MCF 10A (cell line): ENCODE measurements around the gene SVOP. TPM values are rescaled to one million over a fixed set of nuclear protein-coding genes. Genes with fewer than 3 reads are reported as not detected.

Source experiments
- BruUV-seq: library from RNA; stranded (reverse); fragments of 400-500 nt; replicated peaks from 2 replicates; lab custom pipeline; 2021; lab: Mats Ljungman, UMichigan
- CTCF ChIA-PET: fragments of 300-600 bp; sonication (Branson Sonifier 250); formaldehyde crosslinking; extraction: SDS; loops from one replicate; lab custom pipeline; 2021; ENCODE audit warnings: antibody characterized with exemption, inconsistent platforms; lab: Yijun Ruan, JAX
- POLR2A ChIA-PET: fragments of 300-600, 350-650 bp; sonication (Branson Sonifier 250); formaldehyde crosslinking; extraction: SDS; loops from one replicate; lab custom pipeline; 2020; ENCODE audit warnings: antibody characterized with exemption, inconsistent platforms; lab: Yijun Ruan, JAX
- DNase-seq: peaks from one replicate; pipeline ENCODE4 v3.0.0-alpha.2; 2018; ENCODE audit not compliant: unreplicated experiment
- H3K27ac Mint-ChIP-seq: one replicate; pipeline ENCODE4 v1.8.0; 2022; ENCODE audit warnings: mild to moderate bottlenecking, low read depth, mixed read lengths; ENCODE audit not compliant: unreplicated experiment
- H3K27me3 Mint-ChIP-seq: one replicate; pipeline ENCODE4 v1.8.0; 2022; ENCODE audit warnings: mixed read lengths; ENCODE audit not compliant: insufficient read depth, unreplicated experiment
- H3K36me3 Mint-ChIP-seq: one replicate; pipeline ENCODE4 v1.8.0; 2022; ENCODE audit warnings: mild to moderate bottlenecking, moderate library complexity, mixed read lengths; ENCODE audit not compliant: insufficient read depth, unreplicated experiment
- H3K4me1 Mint-ChIP-seq: one replicate; pipeline ENCODE4 v1.8.0; 2022; ENCODE audit warnings: mixed read lengths; ENCODE audit not compliant: insufficient read depth, unreplicated experiment
- H3K4me3 Mint-ChIP-seq: one replicate; pipeline ENCODE4 v1.8.0; 2022; ENCODE audit warnings: mild to moderate bottlenecking, moderate library complexity, mixed read lengths; ENCODE audit not compliant: unreplicated experiment
- H3K9me3 Mint-ChIP-seq: one replicate; pipeline ENCODE4 v1.8.0; 2022; ENCODE audit warnings: mixed read lengths; ENCODE audit not compliant: unreplicated experiment
- intact Hi-C: fragments of 100-400 bp; cut with micrococcal nuclease; formaldehyde crosslinking; loops from 2 replicates; pipeline ENCODE4 v1.14.1; 2022
- total RNA-seq: library from RNA; stranded (reverse); gene quantifications from 2 replicates; pipeline ENCODE4 v1.2.3, GENCODE V29; 2022
- TF ChIP-seq, protein P1 (sequence below): fragments of 200-600 bp; IDR thresholded peaks from one replicate; pipeline ENCODE4 v1.8.0; 2022; ENCODE audit warnings: antibody characterized with exemption, mild to moderate bottlenecking; ENCODE audit not compliant: unreplicated experiment

The SVOP gene
- total RNA-seq, 1 experiment from 2014 or later = not detected

DNA sequence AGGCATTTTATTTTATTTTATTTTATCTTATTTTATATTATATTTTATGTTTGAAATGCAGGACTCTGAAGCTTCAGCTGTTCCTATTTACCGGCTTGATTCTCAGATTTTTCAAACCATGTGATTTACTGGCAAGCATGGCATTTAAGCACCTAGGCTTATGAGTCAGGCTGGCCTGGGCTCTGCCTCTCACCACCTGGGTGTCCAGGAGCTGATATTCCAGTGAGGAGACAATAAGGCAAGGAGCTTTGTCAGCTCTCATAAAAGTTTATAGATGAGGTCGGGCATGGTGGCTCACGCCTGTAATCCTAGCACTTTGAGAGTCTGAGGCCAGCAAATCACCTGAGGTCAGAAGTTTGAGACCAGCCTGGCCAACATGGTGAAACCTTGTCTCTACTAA, 138.9 kb downstream of the SVOP start:
- ChIA-PET POLR2A (interaction anchor here (0.6 to 1.4 kb wide), 4 partner anchors 10 to 185 kb away, joined by 3 to 6 read pairs (median 4); partner anchors contain the start of gene SSH1), CTCF (interaction anchor here (0.6 to 1.4 kb wide), 9 partner anchors 8 to 1055 kb away, joined by 3 to 5 read pairs (median 3); partner anchors contain the start of gene ALKBH2)
- Mint-ChIP-seq H3K27ac (no peak overlapping the region), H3K4me3 (no peak overlapping the region), H3K36me3 (peaks cover 4% of the 10 kb centered on the region), H3K4me1 (no peaks in the 10 kb centered on the region), H3K9me3 (no peaks in the 10 kb centered on the region), H3K27me3 (no peaks in the 10 kb centered on the region)
- TF ChIP-seq, protein P1, sequence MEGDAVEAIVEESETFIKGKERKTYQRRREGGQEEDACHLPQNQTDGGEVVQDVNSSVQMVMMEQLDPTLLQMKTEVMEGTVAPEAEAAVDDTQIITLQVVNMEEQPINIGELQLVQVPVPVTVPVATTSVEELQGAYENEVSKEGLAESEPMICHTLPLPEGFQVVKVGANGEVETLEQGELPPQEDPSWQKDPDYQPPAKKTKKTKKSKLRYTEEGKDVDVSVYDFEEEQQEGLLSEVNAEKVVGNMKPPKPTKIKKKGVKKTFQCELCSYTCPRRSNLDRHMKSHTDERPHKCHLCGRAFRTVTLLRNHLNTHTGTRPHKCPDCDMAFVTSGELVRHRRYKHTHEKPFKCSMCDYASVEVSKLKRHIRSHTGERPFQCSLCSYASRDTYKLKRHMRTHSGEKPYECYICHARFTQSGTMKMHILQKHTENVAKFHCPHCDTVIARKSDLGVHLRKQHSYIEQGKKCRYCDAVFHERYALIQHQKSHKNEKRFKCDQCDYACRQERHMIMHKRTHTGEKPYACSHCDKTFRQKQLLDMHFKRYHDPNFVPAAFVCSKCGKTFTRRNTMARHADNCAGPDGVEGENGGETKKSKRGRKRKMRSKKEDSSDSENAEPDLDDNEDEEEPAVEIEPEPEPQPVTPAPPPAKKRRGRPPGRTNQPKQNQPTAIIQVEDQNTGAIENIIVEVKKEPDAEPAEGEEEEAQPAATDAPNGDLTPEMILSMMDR = no peak
- no TSS peak for BruUV-seq
- intact Hi-C loops = no loop called here
- DNase-seq = peak; percentile 67

DNA sequence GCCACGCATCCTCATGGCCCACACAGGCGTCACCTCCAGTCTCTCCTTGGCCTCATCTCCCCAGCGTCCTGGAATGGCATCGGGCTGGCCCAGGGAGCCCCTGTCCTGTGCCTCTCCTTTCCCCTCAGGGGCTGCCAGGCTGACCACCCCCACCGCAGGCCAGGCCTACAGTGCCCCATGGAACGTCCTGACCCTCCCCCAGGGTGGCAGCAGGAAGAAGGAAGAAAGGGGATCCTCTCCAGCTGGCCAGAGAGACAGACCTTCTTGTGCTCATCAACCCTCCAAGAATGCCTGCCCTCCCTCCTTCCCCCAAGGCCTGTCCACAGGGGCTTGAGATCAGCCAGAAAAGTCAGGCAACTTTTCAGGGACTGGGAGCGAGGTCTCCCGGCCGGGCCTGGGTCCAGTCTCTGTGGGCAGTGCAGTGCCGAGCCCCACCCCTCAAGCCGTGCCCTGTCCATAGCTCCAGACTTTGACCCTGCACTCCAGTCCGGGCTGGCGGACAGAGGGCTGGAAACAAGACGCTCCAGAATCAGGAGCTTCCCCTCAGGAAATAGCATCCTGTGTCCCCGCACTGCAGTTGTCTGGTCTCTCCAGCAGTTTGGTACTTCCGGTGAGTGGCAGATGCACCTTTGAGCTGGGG, 141.1 kb downstream of the SVOP start, which contains the start of gene DAO:
Gene DAO (plus strand): TSS at position 478 of the 640 bp plus-strand sequence. CDS start 4,915 bp downstream, outside the sequence.
- CTCF ChIA-PET = interaction anchor here (0.7 to 1.3 kb wide), 2 partner anchors 71 to 302 kb away, joined by 5 to 8 read pairs; no protein-coding TSS in a partner anchor
- no peaks in the 10 kb centered on the region for H3K4me1 Mint-ChIP-seq
- no peaks in the 10 kb centered on the region for H3K27me3 Mint-ChIP-seq
- no peaks in the 10 kb centered on the region for H3K36me3 Mint-ChIP-seq
- DNase-seq = no peak
- no peak within 1 kb of the TSS for H3K4me3 Mint-ChIP-seq
- POLR2A ChIA-PET = no interaction called here
- TF ChIP-seq, protein P1 = no peak
- no peaks in the 10 kb centered on the region for H3K9me3 Mint-ChIP-seq
- intact Hi-C loops = no loop called here
- no TSS peak for BruUV-seq
- no peak within 1 kb of the TSS for H3K27ac Mint-ChIP-seq

DNA sequence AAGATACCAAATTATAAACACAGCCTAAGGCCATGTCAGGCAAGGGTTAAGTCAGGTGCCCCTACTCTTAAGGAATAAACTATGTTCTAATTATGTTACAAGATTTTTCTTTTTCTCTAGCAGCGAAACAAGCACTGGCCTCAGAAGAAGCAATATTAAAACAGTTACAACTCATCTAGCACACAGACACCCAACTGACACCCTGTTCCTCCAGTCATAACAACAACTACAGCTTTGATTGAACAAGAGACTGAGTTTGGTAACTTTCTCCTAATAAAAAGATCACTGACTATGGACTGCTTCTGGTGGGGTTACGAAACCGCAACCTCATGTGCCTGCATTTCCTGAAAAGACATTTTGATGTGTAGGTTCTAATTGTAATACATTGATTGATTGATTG, 144.3 kb downstream of the SVOP start:
- no TSS peak for BruUV-seq
- Mint-ChIP-seq H3K4me1 (no peaks in the 10 kb centered on the region), H3K9me3 (no peaks in the 10 kb centered on the region), H3K4me3 (no peak overlapping the region), H3K36me3 (no peaks in the 10 kb centered on the region), H3K27ac (no peak overlapping the region), H3K27me3 (no peaks in the 10 kb centered on the region)
- intact Hi-C loops = no loop called here
- TF ChIP-seq, protein P1 = no peak
- no peak for DNase-seq
- CTCF ChIA-PET = interaction anchor here (1.0 kb wide), 1 partner anchor 74 kb away, joined by 4 read pairs; no protein-coding TSS in a partner anchor
- POLR2A ChIA-PET = interaction anchor here (0.6 kb wide), 1 partner anchor 308 kb away, joined by 3 read pairs; no protein-coding TSS in a partner anchor

DNA sequence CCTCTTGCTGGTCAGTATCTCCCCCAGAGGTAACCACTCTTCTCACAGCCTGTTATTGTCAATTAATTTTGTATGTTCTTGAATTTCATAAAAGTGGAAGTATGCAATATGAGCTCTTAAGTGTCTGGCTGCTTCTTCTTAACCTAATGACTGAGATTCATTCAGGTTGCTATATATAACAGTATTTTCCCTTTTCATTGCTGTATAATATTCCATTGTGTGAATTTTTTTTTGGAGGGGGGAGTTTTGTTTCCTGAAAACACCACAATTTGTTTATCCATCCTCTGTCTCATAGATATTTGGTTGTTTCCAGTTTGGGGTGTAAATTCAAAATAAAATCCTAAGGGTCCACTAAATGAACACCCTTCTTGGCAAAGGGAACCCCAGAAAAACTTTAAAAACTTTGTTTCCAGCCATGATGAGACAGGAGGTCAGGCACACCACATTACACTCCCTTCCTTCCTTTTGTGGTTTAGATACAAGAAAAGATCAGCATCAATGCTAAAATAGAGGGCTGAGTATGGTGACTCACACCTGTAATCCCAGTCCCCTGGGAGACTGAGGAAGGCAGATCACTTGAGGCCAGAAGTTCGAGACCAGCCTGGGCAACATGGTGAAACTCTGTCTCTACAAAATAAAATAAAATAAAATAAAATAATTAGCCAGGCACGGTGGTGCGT, 145.0 kb downstream of the SVOP start:
- Mint-ChIP-seq H3K27ac (no peak overlapping the region), H3K36me3 (no peaks in the 10 kb centered on the region), H3K4me1 (no peaks in the 10 kb centered on the region), H3K27me3 (no peaks in the 10 kb centered on the region), H3K4me3 (no peak overlapping the region), H3K9me3 (no peaks in the 10 kb centered on the region)
- ChIA-PET CTCF (interaction anchor here (0.7 kb wide), 2 partner anchors 15 to 80 kb away, joined by 3 read pairs; no protein-coding TSS in a partner anchor), POLR2A (no interaction called here)
- no peak for DNase-seq
- intact Hi-C loops = no loop called here
- TF ChIP-seq, protein P1 = no peak
- no TSS peak for BruUV-seq
